ENCODE data around the gene C22orf31. TPM values are rescaled to one million over a fixed set of nuclear protein-coding genes. Genes with fewer than 3 reads are reported as not detected.
A peak's percentile ranks its signal among the peaks of the same experiment; 100 is the strongest.

Gene C22orf31
- total RNA-seq, 4 donors from 2014 or later = not detected

GRCh38 chr22:29072193-29072978 lies 10.8 kb upstream of the C22orf31 start:
- H3K27me3 ChIP-seq = no peaks in the 10 kb centered on the region
- H3K9me3 ChIP-seq = no peaks in the 10 kb centered on the region
- no peaks in the 10 kb centered on the region for H3K36me3 ChIP-seq
- TF ChIP-seq POLR2A (IDR thresholded peaks at IDR 0.05) (no peak), EP300 (IDR thresholded peaks at IDR 0.05) (no peak)
- TF ChIP-seq, protein P1, sequence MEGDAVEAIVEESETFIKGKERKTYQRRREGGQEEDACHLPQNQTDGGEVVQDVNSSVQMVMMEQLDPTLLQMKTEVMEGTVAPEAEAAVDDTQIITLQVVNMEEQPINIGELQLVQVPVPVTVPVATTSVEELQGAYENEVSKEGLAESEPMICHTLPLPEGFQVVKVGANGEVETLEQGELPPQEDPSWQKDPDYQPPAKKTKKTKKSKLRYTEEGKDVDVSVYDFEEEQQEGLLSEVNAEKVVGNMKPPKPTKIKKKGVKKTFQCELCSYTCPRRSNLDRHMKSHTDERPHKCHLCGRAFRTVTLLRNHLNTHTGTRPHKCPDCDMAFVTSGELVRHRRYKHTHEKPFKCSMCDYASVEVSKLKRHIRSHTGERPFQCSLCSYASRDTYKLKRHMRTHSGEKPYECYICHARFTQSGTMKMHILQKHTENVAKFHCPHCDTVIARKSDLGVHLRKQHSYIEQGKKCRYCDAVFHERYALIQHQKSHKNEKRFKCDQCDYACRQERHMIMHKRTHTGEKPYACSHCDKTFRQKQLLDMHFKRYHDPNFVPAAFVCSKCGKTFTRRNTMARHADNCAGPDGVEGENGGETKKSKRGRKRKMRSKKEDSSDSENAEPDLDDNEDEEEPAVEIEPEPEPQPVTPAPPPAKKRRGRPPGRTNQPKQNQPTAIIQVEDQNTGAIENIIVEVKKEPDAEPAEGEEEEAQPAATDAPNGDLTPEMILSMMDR (IDR thresholded peaks at IDR 0.05) = no peak
- DNase-seq (ENCODE audit: low spot score in 2 of 2) = peak; percentile 78 to 81
- peak overlapping the region; percentile 47 to 92 (median 64) for H3K4me3 ChIP-seq
- peak overlapping the region in 2 of 4 donors; percentile 33 to 59 for H3K27ac ChIP-seq
- 35 to 40% methylated on average over 22 to 26 of the region's 41 CpGs for WGBS, 2 donors
- H3K4me1 ChIP-seq = peaks cover 0 to 37% (median 20%) of the 10 kb centered on the region in 4 donors

DNA sequence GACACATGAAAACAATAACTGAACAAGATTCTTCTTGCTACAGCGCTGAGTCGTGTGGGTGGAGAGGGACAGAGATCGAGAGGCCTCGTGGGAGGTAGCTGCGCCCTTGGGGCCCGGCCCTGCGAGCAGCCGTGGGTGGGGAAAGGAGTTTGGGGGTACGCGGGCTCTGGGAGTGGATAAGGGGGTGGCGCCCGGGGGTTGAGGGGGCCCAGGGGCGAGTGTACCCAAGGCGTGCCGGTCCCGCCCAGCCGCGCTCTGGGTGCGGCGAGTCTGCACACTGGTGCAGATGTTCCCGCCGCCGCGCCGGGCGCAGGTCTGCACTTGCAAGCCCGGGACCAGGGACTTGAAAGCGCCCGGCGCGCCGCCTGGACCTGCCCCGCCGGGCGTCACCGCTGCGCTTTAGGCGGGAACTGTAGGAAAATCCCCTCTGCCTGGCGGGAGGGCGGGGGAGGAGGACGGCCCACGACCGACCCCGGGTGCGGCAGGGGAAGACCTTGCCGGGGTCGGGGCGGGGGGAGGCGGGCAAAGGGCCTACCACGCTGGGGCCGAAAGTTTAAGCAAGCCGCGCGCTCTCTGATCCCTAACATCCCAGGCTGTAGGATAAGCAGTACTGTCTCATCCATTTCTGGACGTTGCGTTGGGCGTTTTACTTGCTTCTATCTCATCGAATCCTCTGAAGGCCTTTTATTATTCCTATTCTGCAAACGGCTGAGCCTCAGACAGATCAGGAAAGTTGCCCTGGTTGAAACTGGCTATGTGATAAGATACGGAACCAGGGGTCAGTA lies 9.8 kb upstream of the C22orf31 start:
- DNase-seq (ENCODE audit: low spot score in 2 of 2) = no peak
- Histone ChIP-seq H3K27me3 (no peaks in the 10 kb centered on the region), H3K36me3 (no peaks in the 10 kb centered on the region), H3K4me3 (peak overlapping the region; percentile 24 to 92 (median 47)), H3K4me1 (peaks cover 0 to 37% (median 20%) of the 10 kb centered on the region in 4 donors), H3K9me3 (no peaks in the 10 kb centered on the region), H3K27ac (peak overlapping the region in 3 of 4 donors; percentile 33 to 59 (median 43))
- TF ChIP-seq, protein P1 (IDR thresholded peaks at IDR 0.05) = no peak
- TF ChIP-seq POLR2A (IDR thresholded peaks at IDR 0.05) = no peak
- TF ChIP-seq EP300 (IDR thresholded peaks at IDR 0.05) = no peak
- WGBS, 2 donors = 3 to 7% methylated on average over 25 to 59 of the region's 60 CpGs

GRCh38 chr22:29070490-29070889 lies 8.9 kb upstream of the C22orf31 start:
- TF ChIP-seq POLR2A (IDR thresholded peaks at IDR 0.05) (no peak), EP300 (IDR thresholded peaks at IDR 0.05) (no peak)
- TF ChIP-seq, protein P1 (IDR thresholded peaks at IDR 0.05) = no peak
- DNase-seq (ENCODE audit: low spot score in 2 of 2) = no peak
- WGBS, 2 donors = 94 to 95% methylated on average over 4 of the region's 4 CpGs

GRCh38 chr22:29069463-29069862 lies 7.8 kb upstream of the C22orf31 start:
- TF ChIP-seq EP300 (IDR thresholded peaks at IDR 0.05) (no peak), POLR2A (IDR thresholded peaks at IDR 0.05) (no peak)
- TF ChIP-seq, protein P1 (IDR thresholded peaks at IDR 0.05) = no peak
- no peaks in the 10 kb centered on the region for H3K36me3 ChIP-seq
- 62 to 78% methylated on average over 4 of the region's 4 CpGs for WGBS, 2 donors

More at GRCh38 chr22:29070490-29070889, 8.9 kb upstream of the C22orf31 start:
- H3K27ac ChIP-seq = no peak overlapping the region
- H3K36me3 ChIP-seq = no peaks in the 10 kb centered on the region
- H3K4me3 ChIP-seq = no peak overlapping the region
- peaks cover 0 to 37% (median 20%) of the 10 kb centered on the region in 4 donors for H3K4me1 ChIP-seq
- H3K27me3 ChIP-seq = no peaks in the 10 kb centered on the region
- H3K9me3 ChIP-seq = no peaks in the 10 kb centered on the region

More at GRCh38 chr22:29069463-29069862, 7.8 kb upstream of the C22orf31 start:
- H3K4me1 ChIP-seq = peaks cover 0 to 31% (median 20%) of the 10 kb centered on the region in 4 donors
- H3K4me3 ChIP-seq = no peak overlapping the region
- no peak overlapping the region for H3K27ac ChIP-seq
- no peaks in the 10 kb centered on the region for H3K27me3 ChIP-seq
- DNase-seq (ENCODE audit: low spot score in 2 of 2) = no peak
- H3K9me3 ChIP-seq = no peaks in the 10 kb centered on the region
